ENCODE measurements around the gene GP2.

DNA sequence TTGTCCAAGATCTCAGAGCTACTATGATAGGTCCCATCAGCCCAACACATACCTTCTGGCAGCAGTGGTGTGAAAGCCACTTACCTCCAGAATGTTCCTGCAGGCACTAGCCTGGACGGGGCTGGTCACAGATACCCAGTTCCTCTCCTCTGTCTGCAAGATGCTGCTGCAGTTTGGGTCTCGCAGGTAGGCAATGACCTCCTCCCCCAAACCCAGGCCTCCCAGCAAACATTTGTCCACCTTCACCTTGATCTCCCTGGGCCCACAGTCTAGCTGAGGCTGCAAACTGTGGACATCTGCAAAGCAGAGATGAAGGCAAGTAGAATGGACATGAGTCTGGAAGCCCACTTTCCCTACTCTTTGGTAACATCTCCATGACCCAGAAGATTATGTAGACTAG is 7.1 kb downstream of the GP2 start:
- TF ChIP-seq, protein P1, sequence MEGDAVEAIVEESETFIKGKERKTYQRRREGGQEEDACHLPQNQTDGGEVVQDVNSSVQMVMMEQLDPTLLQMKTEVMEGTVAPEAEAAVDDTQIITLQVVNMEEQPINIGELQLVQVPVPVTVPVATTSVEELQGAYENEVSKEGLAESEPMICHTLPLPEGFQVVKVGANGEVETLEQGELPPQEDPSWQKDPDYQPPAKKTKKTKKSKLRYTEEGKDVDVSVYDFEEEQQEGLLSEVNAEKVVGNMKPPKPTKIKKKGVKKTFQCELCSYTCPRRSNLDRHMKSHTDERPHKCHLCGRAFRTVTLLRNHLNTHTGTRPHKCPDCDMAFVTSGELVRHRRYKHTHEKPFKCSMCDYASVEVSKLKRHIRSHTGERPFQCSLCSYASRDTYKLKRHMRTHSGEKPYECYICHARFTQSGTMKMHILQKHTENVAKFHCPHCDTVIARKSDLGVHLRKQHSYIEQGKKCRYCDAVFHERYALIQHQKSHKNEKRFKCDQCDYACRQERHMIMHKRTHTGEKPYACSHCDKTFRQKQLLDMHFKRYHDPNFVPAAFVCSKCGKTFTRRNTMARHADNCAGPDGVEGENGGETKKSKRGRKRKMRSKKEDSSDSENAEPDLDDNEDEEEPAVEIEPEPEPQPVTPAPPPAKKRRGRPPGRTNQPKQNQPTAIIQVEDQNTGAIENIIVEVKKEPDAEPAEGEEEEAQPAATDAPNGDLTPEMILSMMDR (IDR thresholded peaks at IDR 0.05; ENCODE audit: low read depth, low read length, missing input control): no peak
- TF ChIP-seq GABPA (IDR thresholded peaks at IDR 0.05 in 1 of 2, conservative IDR thresholded peaks at IDR 0.05 in 1 of 2) (no peak), SP1 (IDR thresholded peaks at IDR 0.05) (no peak), EGR1 (IDR thresholded peaks at IDR 0.05; ENCODE audit: low read depth in 2 of 2) (no peak), JUND (IDR thresholded peaks at IDR 0.05) (no peak), MAX (IDR thresholded peaks at IDR 0.05) (no peak)
- TF ChIP-seq, protein P2, sequence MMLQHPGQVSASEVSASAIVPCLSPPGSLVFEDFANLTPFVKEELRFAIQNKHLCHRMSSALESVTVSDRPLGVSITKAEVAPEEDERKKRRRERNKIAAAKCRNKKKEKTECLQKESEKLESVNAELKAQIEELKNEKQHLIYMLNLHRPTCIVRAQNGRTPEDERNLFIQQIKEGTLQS (IDR thresholded peaks at IDR 0.05): no peak
- TF ChIP-seq, protein P3, sequence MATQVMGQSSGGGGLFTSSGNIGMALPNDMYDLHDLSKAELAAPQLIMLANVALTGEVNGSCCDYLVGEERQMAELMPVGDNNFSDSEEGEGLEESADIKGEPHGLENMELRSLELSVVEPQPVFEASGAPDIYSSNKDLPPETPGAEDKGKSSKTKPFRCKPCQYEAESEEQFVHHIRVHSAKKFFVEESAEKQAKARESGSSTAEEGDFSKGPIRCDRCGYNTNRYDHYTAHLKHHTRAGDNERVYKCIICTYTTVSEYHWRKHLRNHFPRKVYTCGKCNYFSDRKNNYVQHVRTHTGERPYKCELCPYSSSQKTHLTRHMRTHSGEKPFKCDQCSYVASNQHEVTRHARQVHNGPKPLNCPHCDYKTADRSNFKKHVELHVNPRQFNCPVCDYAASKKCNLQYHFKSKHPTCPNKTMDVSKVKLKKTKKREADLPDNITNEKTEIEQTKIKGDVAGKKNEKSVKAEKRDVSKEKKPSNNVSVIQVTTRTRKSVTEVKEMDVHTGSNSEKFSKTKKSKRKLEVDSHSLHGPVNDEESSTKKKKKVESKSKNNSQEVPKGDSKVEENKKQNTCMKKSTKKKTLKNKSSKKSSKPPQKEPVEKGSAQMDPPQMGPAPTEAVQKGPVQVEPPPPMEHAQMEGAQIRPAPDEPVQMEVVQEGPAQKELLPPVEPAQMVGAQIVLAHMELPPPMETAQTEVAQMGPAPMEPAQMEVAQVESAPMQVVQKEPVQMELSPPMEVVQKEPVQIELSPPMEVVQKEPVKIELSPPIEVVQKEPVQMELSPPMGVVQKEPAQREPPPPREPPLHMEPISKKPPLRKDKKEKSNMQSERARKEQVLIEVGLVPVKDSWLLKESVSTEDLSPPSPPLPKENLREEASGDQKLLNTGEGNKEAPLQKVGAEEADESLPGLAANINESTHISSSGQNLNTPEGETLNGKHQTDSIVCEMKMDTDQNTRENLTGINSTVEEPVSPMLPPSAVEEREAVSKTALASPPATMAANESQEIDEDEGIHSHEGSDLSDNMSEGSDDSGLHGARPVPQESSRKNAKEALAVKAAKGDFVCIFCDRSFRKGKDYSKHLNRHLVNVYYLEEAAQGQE (IDR thresholded peaks at IDR 0.05): no peak
- TF ChIP-seq, protein P4, sequence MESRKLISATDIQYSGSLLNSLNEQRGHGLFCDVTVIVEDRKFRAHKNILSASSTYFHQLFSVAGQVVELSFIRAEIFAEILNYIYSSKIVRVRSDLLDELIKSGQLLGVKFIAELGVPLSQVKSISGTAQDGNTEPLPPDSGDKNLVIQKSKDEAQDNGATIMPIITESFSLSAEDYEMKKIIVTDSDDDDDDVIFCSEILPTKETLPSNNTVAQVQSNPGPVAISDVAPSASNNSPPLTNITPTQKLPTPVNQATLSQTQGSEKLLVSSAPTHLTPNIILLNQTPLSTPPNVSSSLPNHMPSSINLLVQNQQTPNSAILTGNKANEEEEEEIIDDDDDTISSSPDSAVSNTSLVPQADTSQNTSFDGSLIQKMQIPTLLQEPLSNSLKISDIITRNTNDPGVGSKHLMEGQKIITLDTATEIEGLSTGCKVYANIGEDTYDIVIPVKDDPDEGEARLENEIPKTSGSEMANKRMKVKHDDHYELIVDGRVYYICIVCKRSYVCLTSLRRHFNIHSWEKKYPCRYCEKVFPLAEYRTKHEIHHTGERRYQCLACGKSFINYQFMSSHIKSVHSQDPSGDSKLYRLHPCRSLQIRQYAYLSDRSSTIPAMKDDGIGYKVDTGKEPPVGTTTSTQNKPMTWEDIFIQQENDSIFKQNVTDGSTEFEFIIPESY (IDR thresholded peaks at IDR 0.05): no peak

Data from liver (tissue), 3 donors.